GM10266 (cell line): ENCODE measurements around the gene BPIFB6.

Experiments
- DNase-seq: peaks from one replicate; pipeline ENCODE4 v3.0.0; 2012; ENCODE audit errors: extremely low spot score
- CTCF ChIP-seq: IDR thresholded peaks from 2 replicates; pipeline ENCODE4 v1.5.1; 2012; ENCODE audit warnings: mild to moderate bottlenecking, low read depth; ENCODE audit not compliant: control insufficient read depth, insufficient read depth; ENCODE audit errors: missing control alignments

BPIFB6 gene

GRCh38 chr20:33008336-33009213, 22.9 kb upstream of the BPIFB6 start:
- no peak for DNase-seq
- TF ChIP-seq CTCF = no peak

DNA sequence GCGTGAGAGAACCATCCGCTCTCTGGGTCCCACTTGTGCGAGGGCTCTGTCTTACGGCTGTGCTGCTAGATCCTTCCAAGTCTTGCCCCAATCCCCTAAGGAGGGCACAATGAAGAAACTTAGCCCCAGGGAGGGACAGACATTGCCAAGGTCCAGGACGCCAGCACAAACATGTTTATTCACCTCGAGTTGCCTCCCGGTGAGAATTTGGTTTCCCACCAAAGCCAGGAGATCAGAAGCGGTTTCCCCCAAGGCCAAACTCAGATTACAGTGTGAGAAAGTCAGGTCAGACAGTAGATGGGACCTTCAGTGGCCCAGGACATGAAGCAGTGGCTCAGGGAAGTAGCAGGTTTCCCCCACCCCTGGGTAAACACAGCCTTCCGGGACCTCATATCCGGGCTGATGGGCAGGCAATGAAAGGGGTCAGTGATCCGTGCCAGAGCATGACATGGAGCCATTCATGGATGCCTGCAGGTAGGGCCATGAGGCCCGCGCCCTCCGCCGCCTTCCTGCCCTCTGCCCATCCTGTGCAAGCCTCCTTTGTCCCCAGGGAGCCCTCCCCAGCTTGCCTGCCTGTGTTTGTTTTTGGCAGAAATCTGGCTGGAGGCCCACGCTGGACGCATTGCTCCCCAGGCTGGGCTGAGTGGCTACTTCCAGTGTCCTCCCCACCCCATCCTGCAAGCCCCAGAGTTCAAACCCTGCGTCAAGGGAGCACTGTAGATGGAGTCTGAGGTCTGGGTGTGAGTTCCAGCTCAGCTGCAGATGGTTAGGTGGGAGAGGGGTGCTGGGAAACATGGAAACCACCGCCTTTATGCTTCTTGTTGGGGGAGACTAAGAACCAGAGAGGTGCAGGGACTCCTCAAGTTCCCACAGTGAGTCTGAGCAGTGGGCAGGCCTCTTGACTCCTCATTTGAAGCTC, 22.0 kb upstream of the BPIFB6 start:
- no peak for DNase-seq
- no peak for TF ChIP-seq CTCF

DNA sequence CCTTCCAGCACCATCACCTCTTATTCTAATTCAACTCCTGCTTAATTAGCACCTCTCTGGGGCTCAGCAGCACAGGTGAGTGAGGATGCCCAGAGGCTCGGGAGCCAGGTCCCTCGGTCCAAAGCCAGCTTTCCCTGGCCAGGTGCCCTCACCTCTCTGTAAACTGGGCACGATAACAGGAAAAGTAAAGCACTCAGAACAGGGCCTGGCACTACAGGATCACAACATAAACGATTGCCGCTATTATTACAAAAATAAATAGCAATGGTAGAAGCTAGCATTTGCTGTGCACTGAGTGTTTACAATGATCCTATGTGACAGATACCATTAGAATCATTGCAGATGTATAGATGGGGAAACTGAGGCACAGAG, 21.3 kb upstream of the BPIFB6 start:
- no peak for TF ChIP-seq CTCF
- DNase-seq = no peak

GRCh38 chr20:33010674-33011449, 20.6 kb upstream of the BPIFB6 start:
- DNase-seq = no peak
- no peak for TF ChIP-seq CTCF

DNA sequence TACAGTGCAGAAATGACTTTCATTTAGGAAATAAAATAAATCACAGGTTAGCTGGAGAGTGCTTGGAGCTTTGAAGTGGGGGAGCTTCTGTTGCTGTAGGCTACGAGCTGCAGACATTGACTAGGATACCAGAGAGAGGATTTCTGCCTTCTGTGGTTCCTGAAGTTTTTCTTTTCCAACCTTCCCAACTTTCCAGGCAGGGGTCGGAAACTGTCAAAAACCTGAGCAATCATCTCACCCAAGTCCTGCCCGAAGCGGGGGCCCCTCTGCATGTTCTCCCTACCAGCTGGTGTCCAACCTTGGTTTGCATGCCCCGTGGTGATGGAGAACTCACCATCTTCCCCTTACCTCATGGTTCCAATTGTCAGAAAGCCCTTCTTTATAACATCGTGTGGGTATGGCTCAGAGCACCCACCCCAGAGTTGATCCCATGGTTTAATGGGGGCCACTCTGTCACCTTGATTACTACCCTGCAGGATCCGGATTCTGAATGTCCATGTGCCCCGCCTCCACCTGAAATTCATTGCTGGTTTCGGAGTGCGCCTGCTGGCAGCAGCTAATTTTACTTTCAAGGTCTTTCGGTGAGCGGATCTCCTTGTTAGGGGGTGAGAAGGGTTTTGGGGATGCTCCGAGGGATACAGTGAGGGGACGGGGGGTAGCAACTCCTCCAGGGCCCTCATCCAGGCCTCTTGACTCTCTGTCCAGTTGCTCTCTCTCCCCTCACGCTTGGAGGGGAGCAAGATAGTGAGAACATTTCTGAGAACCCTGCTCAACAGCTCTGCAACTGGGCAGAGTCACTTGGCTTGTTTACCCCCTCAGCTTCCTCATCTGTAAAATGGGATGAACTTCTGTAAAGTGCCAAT, 18.9 kb upstream of the BPIFB6 start:
- no peak for DNase-seq
- TF ChIP-seq CTCF = no peak

DNA sequence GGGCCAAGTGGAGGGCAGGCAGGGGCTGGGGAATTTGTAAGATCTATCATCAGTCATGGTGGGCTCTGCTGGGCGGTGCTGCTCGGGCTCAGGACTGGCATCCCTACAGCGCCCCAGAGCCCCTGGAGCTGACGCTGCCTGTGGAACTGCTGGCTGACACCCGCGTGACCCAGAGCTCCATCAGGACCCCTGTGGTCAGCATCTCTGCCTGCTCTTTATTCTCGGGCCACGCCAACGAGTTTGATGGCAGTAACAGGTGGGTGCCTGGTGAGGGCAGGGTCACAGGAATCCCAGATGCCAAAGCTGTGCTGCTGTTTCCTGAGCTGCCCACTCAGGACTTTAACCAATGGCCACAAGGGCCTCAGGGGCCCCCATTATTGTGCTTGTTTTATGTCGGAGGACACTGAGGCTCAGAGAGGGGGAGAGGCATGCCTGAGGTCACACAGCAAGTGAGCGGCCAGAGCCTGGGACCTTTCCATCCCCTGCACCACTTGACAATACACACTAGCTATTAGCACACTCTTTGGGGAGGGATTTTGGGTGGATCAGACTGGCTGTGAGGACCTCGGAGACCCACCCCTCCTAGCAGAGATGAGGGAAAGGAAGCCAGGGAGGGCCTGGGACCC, 17.6 kb upstream of the BPIFB6 start:
- no peak for TF ChIP-seq CTCF
- DNase-seq = no peak
